GM23338 (cell line): ENCODE data around the gene C16orf95. TPM values are rescaled to one million over a fixed set of nuclear protein-coding genes. Genes with fewer than 3 reads are reported as not detected.

Experiments used
- ATAC-seq: fragments of 200-7000 bp; cut with Tn5 transposase; 3 replicates; pipeline ENCODE4 v1.9.1; 2020
- DNase-seq: peaks from one replicate; pipeline ENCODE4 v3.0.0-alpha.2; 2015; ENCODE audit warnings: low spot score
- H2AFZ ChIP-seq: fragments of 200-600 bp; sonication (generic); 2 replicates; pipeline ENCODE4 v1.8.0; 2016; ENCODE audit warnings: antibody characterized with exemption, mild to moderate bottlenecking, moderate library complexity
- H3F3A ChIP-seq: fragments of 200-600 bp; sonication (generic); replicated peaks from 2 replicates; pipeline ENCODE4 v1.8.0; 2017; ENCODE audit warnings: antibody characterized with exemption, mixed run types, low read depth
- H3K27ac ChIP-seq: fragments of 200-600 bp; sonication (generic); 2 replicates; pipeline ENCODE4 v1.6.1; 2016; ENCODE audit warnings: low read depth
- H3K27me3 ChIP-seq: fragments of 200-600 bp; sonication (generic); 2 replicates; pipeline ENCODE4 v1.8.0; 2016; ENCODE audit warnings: mild to moderate bottlenecking, mixed run types, moderate library complexity; ENCODE audit not compliant: insufficient read depth
- H3K36me3 ChIP-seq: fragments of 200-600 bp; sonication (generic); 2 replicates; pipeline ENCODE4 v1.8.0; 2016; ENCODE audit warnings: mild to moderate bottlenecking; ENCODE audit not compliant: insufficient read depth
- H3K4me1 ChIP-seq: fragments of 200-600 bp; sonication (generic); 2 replicates; pipeline ENCODE4 v1.8.0; 2016; ENCODE audit warnings: mild to moderate bottlenecking, moderate library complexity; ENCODE audit not compliant: insufficient read depth
- H3K4me2 ChIP-seq: fragments of 200-600 bp; sonication (generic); 2 replicates; pipeline ENCODE4 v1.7.1; 2017; ENCODE audit warnings: mixed run types
- H3K4me3 ChIP-seq: fragments of 200-600 bp; sonication (generic); 2 replicates; pipeline ENCODE4 v1.6.1; 2016; ENCODE audit warnings: mixed run types
- H3K79me2 ChIP-seq: fragments of 200-600 bp; sonication (generic); replicated peaks from 2 replicates; pipeline ENCODE4 v1.8.0; 2017; ENCODE audit warnings: mild to moderate bottlenecking; ENCODE audit not compliant: insufficient read depth
- H3K9me2 ChIP-seq: fragments of 200-600 bp; sonication (generic); 2 replicates; pipeline ENCODE4 v1.8.0; 2017; ENCODE audit not compliant: insufficient read depth
- H4K20me1 ChIP-seq: fragments of 200-600 bp; sonication (generic); replicated peaks from 2 replicates; pipeline ENCODE4 v1.8.0; 2017; ENCODE audit warnings: mild to moderate bottlenecking; ENCODE audit not compliant: insufficient read depth
- H3K27ac Mint-ChIP-seq: 2 replicates; pipeline ENCODE4 v1.8.0; 2020; ENCODE audit warnings: inconsistent platforms, mild to moderate bottlenecking, moderate library complexity, mixed read lengths
- H3K27me3 Mint-ChIP-seq: 3 replicates; pipeline ENCODE4 v1.8.0; 2022; ENCODE audit warnings: low read depth, mild to moderate bottlenecking, moderate library complexity, mixed read lengths, inconsistent platforms; ENCODE audit not compliant: insufficient read depth, poor library complexity
- H3K36me3 Mint-ChIP-seq: 3 replicates; pipeline ENCODE4 v1.8.0; 2021; ENCODE audit warnings: low read depth, mild to moderate bottlenecking, inconsistent platforms, moderate library complexity, mixed read lengths
- H3K4me1 Mint-ChIP-seq: 3 replicates; pipeline ENCODE4 v1.8.0; 2020; ENCODE audit warnings: mild to moderate bottlenecking, inconsistent platforms, mixed read lengths
- H3K4me3 Mint-ChIP-seq: 3 replicates; pipeline ENCODE4 v1.8.0; 2021; ENCODE audit warnings: moderate library complexity, mild to moderate bottlenecking, inconsistent platforms, mixed read lengths
- H3K9me3 Mint-ChIP-seq: 3 replicates; pipeline ENCODE4 v1.8.0; 2020; ENCODE audit warnings: moderate library complexity, mild to moderate bottlenecking, inconsistent platforms, mixed read lengths
- CREB1 ChIP-seq: fragments of 250-450 bp; sonication (Bioruptor Pico); IDR thresholded peaks from 2 replicates; pipeline ENCODE4 v1.5.0; 2020; ENCODE audit warnings: low read depth, mild to moderate bottlenecking, moderate library complexity
- EZH2 ChIP-seq: fragments of 200-600 bp; sonication (generic); IDR thresholded peaks from one replicate; pipeline ENCODE4 v1.8.0; 2017; ENCODE audit warnings: antibody characterized with exemption, mild to moderate bottlenecking, low read depth; ENCODE audit not compliant: unreplicated experiment
- EZH2phosphoT487 ChIP-seq: fragments of 200-600 bp; sonication (generic); IDR thresholded peaks from one replicate; pipeline ENCODE4 v1.8.1; 2018; ENCODE audit warnings: antibody characterized with exemption; ENCODE audit not compliant: unreplicated experiment
- JUNB ChIP-seq: IDR thresholded peaks from one replicate; pipeline ENCODE4 v1.6.1; 2016; ENCODE audit warnings: antibody characterized with exemption; ENCODE audit not compliant: unreplicated experiment
- NANOG ChIP-seq: IDR thresholded peaks from 2 replicates; pipeline ENCODE4 v1.6.1; 2016; ENCODE audit warnings: antibody characterized with exemption, borderline replicate concordance
- POLR2AphosphoS5 ChIP-seq: IDR thresholded peaks from 2 replicates; pipeline ENCODE4 v1.6.1; 2016; ENCODE audit warnings: antibody characterized with exemption, low read depth
- STAT1 ChIP-seq: IDR thresholded peaks from one replicate; pipeline ENCODE4 v1.6.1; 2016; ENCODE audit warnings: antibody characterized with exemption; ENCODE audit not compliant: unreplicated experiment
- ZNF114 ChIP-seq: fragments of 250-450 bp; sonication (Bioruptor Pico); IDR thresholded peaks from 2 replicates; pipeline ENCODE4 v1.5.0; 2020; ENCODE audit warnings: mild to moderate bottlenecking, moderate library complexity
- ZNF331 ChIP-seq: fragments of 250-450 bp; sonication (Bioruptor Pico); IDR thresholded peaks from 2 replicates; pipeline ENCODE4 v1.5.0; 2020; ENCODE audit warnings: low read depth, mild to moderate bottlenecking, moderate library complexity
- polyA plus RNA-seq: library from polyadenylated mRNA; unstranded; fragments of >200 nt; fragmentation: Nextera tagmentation; extraction: Ambion mirVana; gene quantifications from 2 replicates; pipeline ENCODE4 v1.2.1, GENCODE V29; 2016
- total RNA-seq: library from RNA; depleted of rRNA; stranded (reverse); fragments of >200 nt; shearing (Covaris generic); gene quantifications from 2 replicates; pipeline ENCODE4 v1.2.3, GENCODE V29; 2014
- TF ChIP-seq, protein P1 (sequence below): fragments of 250-450 bp; sonication (Bioruptor Pico); IDR thresholded peaks from 2 replicates; pipeline ENCODE4 v1.5.0; 2020; ENCODE audit warnings: mild to moderate bottlenecking, moderate library complexity
- TF ChIP-seq, protein P2 (sequence below): IDR thresholded peaks from one replicate; pipeline ENCODE4 v1.6.1; 2018; ENCODE audit warnings: antibody characterized with exemption; ENCODE audit not compliant: unreplicated experiment

Gene C16orf95
- total and polyA plus RNA-seq, 2 experiments from 2014 or later: 1.2 to 3.9 TPM

DNA sequence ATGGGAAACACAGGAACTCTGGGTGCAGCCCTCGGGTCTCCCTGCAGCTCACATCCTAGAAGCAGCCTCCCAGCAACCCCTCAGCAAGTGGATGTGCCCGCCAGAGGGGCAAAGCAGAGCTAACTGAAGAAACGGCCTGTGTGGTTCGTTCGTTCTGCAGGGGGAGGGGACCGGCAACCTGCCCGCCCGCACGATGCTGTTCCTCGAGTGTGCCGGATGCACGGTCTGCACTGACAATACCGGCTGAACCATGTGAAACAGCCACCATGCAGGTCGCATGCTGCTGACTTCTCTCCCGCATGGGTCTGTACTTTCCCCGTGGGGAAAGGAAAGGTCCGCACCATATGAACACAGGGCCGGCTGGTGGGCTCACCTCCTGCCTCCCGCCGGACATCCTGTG is 25.3 kb upstream of the C16orf95 start:
- H3K4me3 Mint-ChIP-seq: no peak overlapping the region
- no peak for DNase-seq
- no peaks in the 10 kb centered on the region; the same call in 1 of the 2 replicates for H3K79me2 ChIP-seq
- H3K9me3 Mint-ChIP-seq: no peaks in the 10 kb centered on the region; the same call in 2 of the 3 replicates
- H4K20me1 ChIP-seq: peaks cover 4% of the 10 kb centered on the region
- H3F3A ChIP-seq: no peaks in the 10 kb centered on the region
- peaks cover 22% of the 10 kb centered on the region for H3K36me3 Mint-ChIP-seq
- H3K27ac Mint-ChIP-seq: no peak overlapping the region
- H3K4me3 ChIP-seq: no peak overlapping the region
- no peak overlapping the region for H2AFZ ChIP-seq
- H3K27ac ChIP-seq: no peak overlapping the region
- H3K4me1 ChIP-seq: no peaks in the 10 kb centered on the region
- H3K4me2 ChIP-seq: no peak overlapping the region
- ATAC-seq: no peak
- no peaks in the 10 kb centered on the region for H3K27me3 ChIP-seq
- no peaks in the 10 kb centered on the region; the same call in 1 of the 2 replicates for H3K36me3 ChIP-seq
- no peaks in the 10 kb centered on the region for H3K9me2 ChIP-seq
- H3K4me1 Mint-ChIP-seq: peaks cover 15% of the 10 kb centered on the region
- TF ChIP-seq, protein P1, sequence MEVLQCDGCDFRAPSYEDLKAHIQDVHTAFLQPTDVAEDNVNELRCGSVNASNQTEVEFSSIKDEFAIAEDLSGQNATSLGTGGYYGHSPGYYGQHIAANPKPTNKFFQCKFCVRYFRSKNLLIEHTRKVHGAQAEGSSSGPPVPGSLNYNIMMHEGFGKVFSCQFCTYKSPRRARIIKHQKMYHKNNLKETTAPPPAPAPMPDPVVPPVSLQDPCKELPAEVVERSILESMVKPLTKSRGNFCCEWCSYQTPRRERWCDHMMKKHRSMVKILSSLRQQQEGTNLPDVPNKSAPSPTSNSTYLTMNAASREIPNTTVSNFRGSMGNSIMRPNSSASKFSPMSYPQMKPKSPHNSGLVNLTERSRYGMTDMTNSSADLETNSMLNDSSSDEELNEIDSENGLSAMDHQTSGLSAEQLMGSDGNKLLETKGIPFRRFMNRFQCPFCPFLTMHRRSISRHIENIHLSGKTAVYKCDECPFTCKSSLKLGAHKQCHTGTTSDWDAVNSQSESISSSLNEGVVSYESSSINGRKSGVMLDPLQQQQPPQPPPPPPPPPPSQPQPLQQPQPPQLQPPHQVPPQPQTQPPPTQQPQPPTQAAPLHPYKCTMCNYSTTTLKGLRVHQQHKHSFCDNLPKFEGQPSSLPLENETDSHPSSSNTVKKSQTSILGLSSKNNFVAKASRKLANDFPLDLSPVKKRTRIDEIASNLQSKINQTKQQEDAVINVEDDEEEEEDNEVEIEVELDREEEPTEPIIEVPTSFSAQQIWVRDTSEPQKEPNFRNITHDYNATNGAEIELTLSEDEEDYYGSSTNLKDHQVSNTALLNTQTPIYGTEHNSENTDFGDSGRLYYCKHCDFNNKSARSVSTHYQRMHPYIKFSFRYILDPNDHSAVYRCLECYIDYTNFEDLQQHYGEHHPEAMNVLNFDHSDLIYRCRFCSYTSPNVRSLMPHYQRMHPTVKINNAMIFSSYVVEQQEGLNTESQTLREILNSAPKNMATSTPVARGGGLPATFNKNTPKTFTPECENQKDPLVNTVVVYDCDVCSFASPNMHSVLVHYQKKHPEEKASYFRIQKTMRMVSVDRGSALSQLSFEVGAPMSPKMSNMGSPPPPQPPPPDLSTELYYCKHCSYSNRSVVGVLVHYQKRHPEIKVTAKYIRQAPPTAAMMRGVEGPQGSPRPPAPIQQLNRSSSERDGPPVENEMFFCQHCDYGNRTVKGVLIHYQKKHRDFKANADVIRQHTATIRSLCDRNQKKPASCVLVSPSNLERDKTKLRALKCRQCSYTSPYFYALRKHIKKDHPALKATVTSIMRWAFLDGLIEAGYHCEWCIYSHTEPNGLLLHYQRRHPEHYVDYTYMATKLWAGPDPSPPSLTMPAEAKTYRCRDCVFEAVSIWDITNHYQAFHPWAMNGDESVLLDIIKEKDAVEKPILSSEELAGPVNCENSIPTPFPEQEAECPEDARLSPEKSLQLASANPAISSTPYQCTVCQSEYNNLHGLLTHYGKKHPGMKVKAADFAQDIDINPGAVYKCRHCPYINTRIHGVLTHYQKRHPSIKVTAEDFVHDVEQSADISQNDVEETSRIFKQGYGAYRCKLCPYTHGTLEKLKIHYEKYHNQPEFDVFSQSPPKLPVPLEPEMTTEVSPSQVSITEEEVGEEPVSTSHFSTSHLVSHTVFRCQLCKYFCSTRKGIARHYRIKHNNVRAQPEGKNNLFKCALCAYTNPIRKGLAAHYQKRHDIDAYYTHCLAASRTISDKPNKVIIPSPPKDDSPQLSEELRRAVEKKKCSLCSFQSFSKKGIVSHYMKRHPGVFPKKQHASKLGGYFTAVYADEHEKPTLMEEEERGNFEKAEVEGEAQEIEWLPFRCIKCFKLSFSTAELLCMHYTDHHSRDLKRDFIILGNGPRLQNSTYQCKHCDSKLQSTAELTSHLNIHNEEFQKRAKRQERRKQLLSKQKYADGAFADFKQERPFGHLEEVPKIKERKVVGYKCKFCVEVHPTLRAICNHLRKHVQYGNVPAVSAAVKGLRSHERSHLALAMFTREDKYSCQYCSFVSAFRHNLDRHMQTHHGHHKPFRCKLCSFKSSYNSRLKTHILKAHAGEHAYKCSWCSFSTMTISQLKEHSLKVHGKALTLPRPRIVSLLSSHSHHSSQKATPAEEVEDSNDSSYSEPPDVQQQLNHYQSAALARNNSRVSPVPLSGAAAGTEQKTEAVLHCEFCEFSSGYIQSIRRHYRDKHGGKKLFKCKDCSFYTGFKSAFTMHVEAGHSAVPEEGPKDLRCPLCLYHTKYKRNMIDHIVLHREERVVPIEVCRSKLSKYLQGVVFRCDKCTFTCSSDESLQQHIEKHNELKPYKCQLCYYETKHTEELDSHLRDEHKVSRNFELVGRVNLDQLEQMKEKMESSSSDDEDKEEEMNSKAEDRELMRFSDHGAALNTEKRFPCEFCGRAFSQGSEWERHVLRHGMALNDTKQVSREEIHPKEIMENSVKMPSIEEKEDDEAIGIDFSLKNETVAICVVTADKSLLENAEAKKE (CRISPR knock-in tag): no peak
- TF ChIP-seq STAT1: no peak
- peaks cover 12% of the 10 kb centered on the region for H3K27me3 Mint-ChIP-seq

DNA sequence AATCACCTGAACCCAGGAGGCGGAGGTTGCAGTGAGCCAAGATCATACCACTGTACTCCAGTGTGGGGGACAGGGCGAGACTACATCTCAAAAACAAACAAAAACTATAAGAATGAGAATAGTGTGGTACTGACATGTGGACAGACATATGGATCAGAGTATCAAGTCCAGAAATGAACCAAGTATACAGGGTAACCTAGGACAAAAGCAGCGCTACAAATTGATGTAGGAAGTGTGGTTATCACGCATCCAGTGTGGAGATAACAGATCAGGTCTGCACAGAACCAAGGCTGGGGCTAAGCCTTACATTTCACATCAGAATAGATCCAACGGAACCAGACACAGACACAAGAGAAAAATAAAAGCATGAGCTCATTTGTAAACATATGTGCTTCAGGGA is 23.0 kb upstream of the C16orf95 start:
- no peak overlapping the region for H3K4me3 Mint-ChIP-seq
- Histone ChIP-seq H3K36me3 (no peaks in the 10 kb centered on the region), H3K27me3 (no peaks in the 10 kb centered on the region), H3K4me3 (no peak overlapping the region), H3F3A (no peaks in the 10 kb centered on the region), H3K4me2 (no peak overlapping the region), H4K20me1 (peaks cover 4% of the 10 kb centered on the region), H3K79me2 (no peaks in the 10 kb centered on the region), H2AFZ (no peak overlapping the region), H3K27ac (no peak overlapping the region), H3K9me2 (no peaks in the 10 kb centered on the region), H3K4me1 (no peaks in the 10 kb centered on the region)
- no peaks in the 10 kb centered on the region for H3K9me3 Mint-ChIP-seq
- H3K27me3 Mint-ChIP-seq: peaks cover 13% of the 10 kb centered on the region
- no peak for ATAC-seq
- H3K4me1 Mint-ChIP-seq: peaks cover 5% of the 10 kb centered on the region
- no peak overlapping the region for H3K27ac Mint-ChIP-seq
- peaks cover 18% of the 10 kb centered on the region for H3K36me3 Mint-ChIP-seq
- no peak for DNase-seq
- TF ChIP-seq NANOG (no peak), ZNF114 (CRISPR knock-in tag) (no peak), EZH2 (no peak), EZH2phosphoT487 (no peak), CREB1 (CRISPR knock-in tag) (no peak), ZNF331 (CRISPR knock-in tag) (no peak), JUNB (no peak), POLR2AphosphoS5 (no peak), STAT1 (no peak)
- TF ChIP-seq, protein P2, sequence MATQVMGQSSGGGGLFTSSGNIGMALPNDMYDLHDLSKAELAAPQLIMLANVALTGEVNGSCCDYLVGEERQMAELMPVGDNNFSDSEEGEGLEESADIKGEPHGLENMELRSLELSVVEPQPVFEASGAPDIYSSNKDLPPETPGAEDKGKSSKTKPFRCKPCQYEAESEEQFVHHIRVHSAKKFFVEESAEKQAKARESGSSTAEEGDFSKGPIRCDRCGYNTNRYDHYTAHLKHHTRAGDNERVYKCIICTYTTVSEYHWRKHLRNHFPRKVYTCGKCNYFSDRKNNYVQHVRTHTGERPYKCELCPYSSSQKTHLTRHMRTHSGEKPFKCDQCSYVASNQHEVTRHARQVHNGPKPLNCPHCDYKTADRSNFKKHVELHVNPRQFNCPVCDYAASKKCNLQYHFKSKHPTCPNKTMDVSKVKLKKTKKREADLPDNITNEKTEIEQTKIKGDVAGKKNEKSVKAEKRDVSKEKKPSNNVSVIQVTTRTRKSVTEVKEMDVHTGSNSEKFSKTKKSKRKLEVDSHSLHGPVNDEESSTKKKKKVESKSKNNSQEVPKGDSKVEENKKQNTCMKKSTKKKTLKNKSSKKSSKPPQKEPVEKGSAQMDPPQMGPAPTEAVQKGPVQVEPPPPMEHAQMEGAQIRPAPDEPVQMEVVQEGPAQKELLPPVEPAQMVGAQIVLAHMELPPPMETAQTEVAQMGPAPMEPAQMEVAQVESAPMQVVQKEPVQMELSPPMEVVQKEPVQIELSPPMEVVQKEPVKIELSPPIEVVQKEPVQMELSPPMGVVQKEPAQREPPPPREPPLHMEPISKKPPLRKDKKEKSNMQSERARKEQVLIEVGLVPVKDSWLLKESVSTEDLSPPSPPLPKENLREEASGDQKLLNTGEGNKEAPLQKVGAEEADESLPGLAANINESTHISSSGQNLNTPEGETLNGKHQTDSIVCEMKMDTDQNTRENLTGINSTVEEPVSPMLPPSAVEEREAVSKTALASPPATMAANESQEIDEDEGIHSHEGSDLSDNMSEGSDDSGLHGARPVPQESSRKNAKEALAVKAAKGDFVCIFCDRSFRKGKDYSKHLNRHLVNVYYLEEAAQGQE: no peak
